ENCODE data around the gene ZBTB46.
A peak's percentile ranks its signal among the peaks of the same experiment; 100 is the strongest.

ZBTB46 gene

DNA sequence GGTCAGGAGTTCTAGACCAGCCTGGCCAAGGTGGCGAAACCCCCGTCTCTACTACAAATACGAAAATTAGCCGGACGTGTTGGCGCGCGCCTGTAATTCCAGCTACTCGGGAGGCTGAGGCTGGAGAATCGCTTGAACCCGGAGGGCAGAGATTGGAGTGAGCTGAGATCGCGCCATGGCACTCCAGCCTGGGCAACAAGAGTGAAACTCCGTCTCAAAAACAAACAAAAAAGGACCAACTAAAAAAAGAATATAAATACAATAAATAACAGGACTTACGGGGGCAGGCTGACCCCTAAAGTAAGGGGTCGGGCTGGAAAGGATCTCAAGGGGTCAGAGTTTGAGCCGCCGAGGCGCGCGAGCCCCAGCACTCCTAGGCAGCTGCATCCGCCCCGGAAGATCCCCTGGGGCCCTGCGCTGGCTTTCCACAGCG lies 33.5 kb upstream of the ZBTB46 start:
- Histone ChIP-seq H3K36me3 (ENCODE audit: insufficient read depth, low read length) (peaks cover 13% of the 10 kb centered on the region; the same call in 1 of the 2 replicates), H3K4me1 (ENCODE audit: control insufficient read depth, insufficient read depth, low read length, unreplicated experiment) (peaks cover 7% of the 10 kb centered on the region), H2AFZ (ENCODE audit: low read length, unreplicated experiment) (peak overlapping the region; percentile 69), H3K79me2 (ENCODE audit: control insufficient read depth, insufficient read depth, low read length, unreplicated experiment) (peaks cover 51% of the 10 kb centered on the region), H3K27ac (ENCODE audit: low read depth, low read length) (peak overlapping the region; percentile 63), H3K27me3 (ENCODE audit: insufficient read depth, low read length) (no peaks in the 10 kb centered on the region), H3K4me3 (ENCODE audit: low read depth, low read length) (peak overlapping the region; percentile 90)

DNA sequence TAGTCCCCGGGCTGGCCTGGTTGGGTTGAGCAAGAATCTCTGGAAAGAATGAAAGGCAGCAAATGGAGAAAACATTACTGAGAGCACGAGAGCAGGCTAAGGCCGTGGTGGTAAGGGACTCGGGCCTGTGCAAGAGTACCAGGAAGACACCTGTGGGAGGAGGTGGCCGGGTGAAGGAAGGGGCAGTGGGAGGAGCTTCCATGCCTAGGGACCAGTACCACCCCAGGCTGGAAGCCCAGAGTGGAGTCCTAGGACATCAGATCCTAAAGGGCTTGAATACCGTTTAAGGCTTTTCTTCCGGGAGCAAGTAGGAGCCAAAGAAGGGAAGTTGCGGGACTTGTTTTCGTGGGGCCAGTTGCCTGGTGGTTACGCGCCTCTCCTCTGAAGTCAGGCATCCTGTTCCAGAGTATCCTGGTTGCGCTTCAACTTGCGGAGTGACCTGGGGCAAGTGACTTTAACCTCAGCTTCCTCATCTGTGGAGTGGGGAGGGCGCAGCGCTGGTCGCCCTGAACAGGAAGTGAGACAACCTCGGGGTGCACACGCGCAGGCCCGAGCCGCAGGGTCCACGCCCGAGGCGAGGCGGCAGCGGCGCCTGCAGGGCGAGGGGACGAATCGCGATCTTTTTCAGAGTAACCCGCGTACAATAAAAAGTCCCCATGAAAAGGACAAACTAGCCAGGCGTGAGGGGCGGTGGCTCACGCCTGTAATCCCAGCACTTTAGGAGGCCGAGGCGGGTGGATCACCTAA lies 32.9 kb upstream of the ZBTB46 start:
- H3K4me3 ChIP-seq (ENCODE audit: low read depth, low read length), result peak overlapping the region; percentile 90
- peaks cover 7% of the 10 kb centered on the region; the same call in 1 of the 2 replicates for H3K36me3 ChIP-seq (ENCODE audit: insufficient read depth, low read length)
- peak overlapping the region; percentile 63 for H3K27ac ChIP-seq (ENCODE audit: low read depth, low read length)
- peaks cover 45% of the 10 kb centered on the region for H3K79me2 ChIP-seq (ENCODE audit: control insufficient read depth, insufficient read depth, low read length, unreplicated experiment)
- peaks cover 11% of the 10 kb centered on the region for H3K4me1 ChIP-seq (ENCODE audit: control insufficient read depth, insufficient read depth, low read length, unreplicated experiment)
- no peaks in the 10 kb centered on the region for H3K27me3 ChIP-seq (ENCODE audit: insufficient read depth, low read length)
- H2AFZ ChIP-seq (ENCODE audit: low read length, unreplicated experiment), result peak overlapping the region; percentile 10

DNA sequence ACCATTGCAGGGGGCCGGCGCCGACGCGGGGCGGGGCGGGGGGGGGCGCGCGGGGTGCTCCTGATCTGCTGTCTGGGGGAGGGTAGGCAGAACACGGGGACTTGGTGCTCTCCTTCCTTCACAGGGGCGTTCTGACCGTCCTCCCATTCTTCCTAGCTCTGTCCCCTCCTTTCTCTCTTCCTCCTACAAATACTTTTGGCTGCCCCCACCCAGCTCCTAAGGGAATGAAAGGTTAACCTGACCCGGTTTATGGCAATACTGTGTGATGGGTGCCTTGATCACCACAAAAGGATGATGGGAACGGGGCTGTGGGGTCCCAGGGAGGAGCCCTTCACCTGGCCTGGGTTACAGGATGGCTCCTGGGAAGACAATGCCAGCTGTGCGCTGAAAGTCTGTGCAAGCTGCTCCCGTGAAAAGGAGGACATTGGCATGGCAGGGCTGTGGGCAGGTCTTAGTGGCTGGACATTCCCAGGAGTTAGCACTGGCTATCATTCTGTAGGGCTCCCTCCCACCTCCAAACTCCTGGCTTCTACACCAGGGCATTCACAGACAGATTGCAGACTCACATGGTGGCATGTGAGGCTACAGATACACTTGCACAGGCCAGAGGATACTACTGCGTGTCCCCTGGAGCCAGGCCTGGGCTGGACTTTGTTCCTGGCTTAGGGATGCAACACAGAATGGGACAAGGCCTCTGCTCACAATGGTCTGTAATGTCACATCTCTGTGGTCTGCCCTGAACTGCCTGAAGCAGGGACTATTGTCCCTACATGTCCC lies 32.1 kb upstream of the ZBTB46 start:
- peaks cover 1% of the 10 kb centered on the region; the same call in 1 of the 2 replicates for H3K36me3 ChIP-seq (ENCODE audit: insufficient read depth, low read length)
- no peak overlapping the region for H2AFZ ChIP-seq (ENCODE audit: low read length, unreplicated experiment)
- H3K79me2 ChIP-seq (ENCODE audit: control insufficient read depth, insufficient read depth, low read length, unreplicated experiment), result peaks cover 38% of the 10 kb centered on the region
- no peaks in the 10 kb centered on the region for H3K27me3 ChIP-seq (ENCODE audit: insufficient read depth, low read length)
- peak overlapping the region; percentile 90 for H3K4me3 ChIP-seq (ENCODE audit: low read depth, low read length)
- H3K4me1 ChIP-seq (ENCODE audit: control insufficient read depth, insufficient read depth, low read length, unreplicated experiment), result peaks cover 19% of the 10 kb centered on the region
- peak overlapping the region; percentile 63; the same call in 1 of the 2 replicates for H3K27ac ChIP-seq (ENCODE audit: low read depth, low read length)

DNA sequence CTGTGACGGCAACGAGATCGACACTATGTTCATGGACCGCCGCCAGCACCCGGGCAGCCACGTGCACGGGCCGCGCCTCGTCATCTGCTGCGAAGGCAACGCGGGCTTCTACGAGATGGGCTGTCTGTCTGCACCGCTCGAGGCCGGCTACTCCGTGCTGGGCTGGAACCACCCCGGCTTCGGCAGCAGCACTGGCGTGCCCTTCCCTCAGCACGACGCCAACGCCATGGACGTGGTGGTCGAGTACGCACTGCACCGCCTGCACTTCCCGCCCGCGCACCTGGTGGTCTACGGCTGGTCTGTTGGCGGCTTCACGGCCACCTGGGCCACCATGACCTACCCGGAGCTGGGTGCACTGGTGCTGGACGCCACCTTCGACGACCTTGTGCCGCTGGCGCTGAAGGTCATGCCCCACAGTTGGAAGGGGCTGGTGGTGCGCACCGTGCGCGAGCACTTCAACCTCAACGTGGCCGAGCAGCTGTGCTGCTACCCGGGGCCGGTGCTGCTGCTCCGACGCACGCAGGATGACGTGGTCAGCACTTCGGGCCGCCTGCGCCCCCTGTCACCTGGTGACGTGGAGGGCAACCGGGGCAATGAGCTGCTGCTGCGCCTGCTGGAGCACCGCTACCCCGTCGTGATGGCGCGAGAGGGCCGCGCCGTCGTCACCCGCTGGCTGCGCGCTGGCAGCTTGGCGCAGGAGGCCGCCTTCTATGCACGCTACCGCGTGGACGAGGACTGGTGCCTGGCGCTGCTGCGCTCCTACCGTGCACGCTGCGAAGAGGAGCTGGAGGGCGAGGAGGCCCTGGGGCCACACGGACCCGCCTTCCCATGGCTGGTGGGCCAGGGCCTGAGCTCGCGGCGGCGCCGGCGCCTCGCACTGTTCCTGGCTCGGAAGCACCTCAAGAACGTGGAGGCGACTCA lies 31.2 kb upstream of the ZBTB46 start:
- H3K4me1 ChIP-seq (ENCODE audit: control insufficient read depth, insufficient read depth, low read length, unreplicated experiment), result peaks cover 26% of the 10 kb centered on the region
- H3K79me2 ChIP-seq (ENCODE audit: control insufficient read depth, insufficient read depth, low read length, unreplicated experiment), result peaks cover 28% of the 10 kb centered on the region
- no peaks in the 10 kb centered on the region for H3K27me3 ChIP-seq (ENCODE audit: insufficient read depth, low read length)
- no peaks in the 10 kb centered on the region for H3K36me3 ChIP-seq (ENCODE audit: insufficient read depth, low read length)
- no peak overlapping the region for H3K27ac ChIP-seq (ENCODE audit: low read depth, low read length)
- H2AFZ ChIP-seq (ENCODE audit: low read length, unreplicated experiment), result no peak overlapping the region
- no peak overlapping the region for H3K4me3 ChIP-seq (ENCODE audit: low read depth, low read length)

DNA sequence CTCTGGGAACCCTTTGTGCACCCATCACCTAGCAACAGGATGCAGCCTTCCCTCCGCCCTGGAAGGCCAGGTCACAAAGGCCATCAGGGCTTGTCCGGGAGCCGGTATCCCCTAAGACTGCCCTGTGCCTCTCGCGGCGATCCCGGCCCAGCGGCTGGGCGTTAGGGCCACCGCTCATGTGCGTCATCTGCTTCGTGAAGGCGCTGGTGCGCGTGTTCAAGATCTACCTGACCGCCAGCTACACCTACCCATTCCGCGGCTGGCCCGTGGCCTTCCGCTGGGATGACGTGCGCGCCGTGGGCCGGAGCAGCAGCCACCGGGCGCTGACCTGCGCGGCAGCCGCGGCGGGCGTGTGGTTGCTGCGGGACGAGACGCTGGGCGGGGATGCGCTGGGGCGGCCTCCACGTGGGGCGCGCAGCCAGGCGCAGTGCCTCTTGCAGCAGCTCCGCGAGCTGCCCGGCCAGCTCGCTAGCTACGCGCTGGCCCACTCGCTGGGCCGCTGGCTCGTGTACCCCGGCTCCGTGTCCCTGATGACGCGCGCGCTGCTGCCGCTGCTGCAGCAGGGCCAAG lies 30.4 kb upstream of the ZBTB46 start, which contains the start of gene ABHD16B:
Gene ABHD16B (plus strand): TSS at position 134 of the 570 bp plus-strand sequence. CDS start 43 bp downstream, at position 177.
- Histone ChIP-seq H3K27ac (ENCODE audit: low read depth, low read length) (no peak within 1 kb of the TSS), H3K36me3 (ENCODE audit: insufficient read depth, low read length) (no peaks in the 10 kb centered on the region), H3K4me1 (ENCODE audit: control insufficient read depth, insufficient read depth, low read length, unreplicated experiment) (peaks cover 26% of the 10 kb centered on the region), H3K79me2 (ENCODE audit: control insufficient read depth, insufficient read depth, low read length, unreplicated experiment) (peaks cover 20% of the 10 kb centered on the region), H3K27me3 (ENCODE audit: insufficient read depth, low read length) (no peaks in the 10 kb centered on the region), H2AFZ (ENCODE audit: low read length, unreplicated experiment) (no peak within 1 kb of the TSS), H3K4me3 (ENCODE audit: low read depth, low read length) (no peak within 1 kb of the TSS)

DNA sequence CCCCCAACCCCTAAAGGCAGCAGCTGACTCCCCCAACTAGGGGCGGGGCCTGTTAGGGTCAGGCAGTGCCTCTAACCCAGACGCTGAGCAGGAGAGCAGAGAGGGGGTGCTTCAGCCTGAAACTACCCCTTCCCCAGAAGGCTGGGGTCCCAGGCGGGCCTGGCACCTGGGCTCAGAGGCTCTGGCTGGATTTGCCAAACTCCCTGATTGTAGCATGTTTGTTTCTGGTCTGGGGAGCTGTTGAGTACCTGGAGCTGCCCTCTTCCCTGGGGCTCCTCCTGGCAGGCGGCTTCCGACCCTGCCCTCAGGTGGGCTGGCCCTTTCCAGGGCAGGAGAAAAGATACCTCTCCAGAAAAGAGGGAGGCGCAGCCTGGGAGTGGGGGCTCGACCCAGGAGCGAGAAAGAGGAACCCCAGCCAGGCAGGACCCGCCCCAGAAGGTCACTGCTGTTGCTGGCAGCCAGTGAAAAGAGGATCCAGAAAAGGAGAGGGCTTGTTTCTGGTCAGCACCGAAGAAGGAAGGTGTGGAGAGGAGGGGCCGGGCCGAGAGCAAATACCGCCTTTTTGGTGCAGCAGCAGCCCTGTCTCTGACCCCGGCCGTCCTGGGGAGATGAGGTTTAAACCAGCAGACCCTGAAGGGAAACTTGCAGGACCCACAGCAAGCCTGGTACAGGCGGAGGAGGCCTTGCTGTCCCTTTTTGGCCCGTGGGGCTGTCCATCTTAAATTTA lies 29.4 kb upstream of the ZBTB46 start:
- Histone ChIP-seq H2AFZ (ENCODE audit: low read length, unreplicated experiment) (no peak overlapping the region), H3K79me2 (ENCODE audit: control insufficient read depth, insufficient read depth, low read length, unreplicated experiment) (peaks cover 14% of the 10 kb centered on the region), H3K4me3 (ENCODE audit: low read depth, low read length) (no peak overlapping the region), H3K36me3 (ENCODE audit: insufficient read depth, low read length) (no peaks in the 10 kb centered on the region), H3K27ac (ENCODE audit: low read depth, low read length) (no peak overlapping the region), H3K4me1 (ENCODE audit: control insufficient read depth, insufficient read depth, low read length, unreplicated experiment) (peaks cover 26% of the 10 kb centered on the region), H3K27me3 (ENCODE audit: insufficient read depth, low read length) (peaks cover 8% of the 10 kb centered on the region; the same call in 1 of the 2 replicates)

DNA sequence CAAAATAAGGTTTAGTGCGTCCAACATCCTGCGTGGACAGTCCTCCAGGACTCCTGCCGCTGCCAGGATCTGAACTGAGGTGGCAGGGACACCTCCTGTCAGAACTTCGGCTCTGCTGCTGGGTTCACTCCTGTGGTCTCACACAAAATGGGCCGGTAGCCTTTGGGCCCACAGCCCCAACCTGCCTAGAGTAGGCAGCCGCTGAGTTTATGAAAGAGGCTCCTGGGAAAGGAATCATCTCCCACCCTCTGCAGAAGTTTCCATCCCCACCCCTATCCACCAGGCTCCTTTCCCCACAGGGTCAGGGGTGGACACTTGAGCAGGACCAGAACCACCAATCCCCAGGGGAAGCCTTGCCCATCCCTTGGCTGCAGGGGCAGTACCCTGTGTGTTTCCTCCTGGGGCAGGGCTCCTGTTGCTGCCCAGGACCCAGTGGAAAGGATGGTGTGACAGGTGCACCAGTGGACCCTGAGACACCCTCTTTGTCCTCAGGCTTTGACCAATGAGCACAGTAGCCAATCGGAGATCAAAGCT lies 28.2 kb upstream of the ZBTB46 start:
- Histone ChIP-seq H3K27me3 (ENCODE audit: insufficient read depth, low read length) (peaks cover 15% of the 10 kb centered on the region), H3K4me1 (ENCODE audit: control insufficient read depth, insufficient read depth, low read length, unreplicated experiment) (peaks cover 37% of the 10 kb centered on the region), H3K36me3 (ENCODE audit: insufficient read depth, low read length) (no peaks in the 10 kb centered on the region), H3K27ac (ENCODE audit: low read depth, low read length) (no peak overlapping the region), H3K79me2 (ENCODE audit: control insufficient read depth, insufficient read depth, low read length, unreplicated experiment) (peaks cover 11% of the 10 kb centered on the region), H2AFZ (ENCODE audit: low read length, unreplicated experiment) (no peak overlapping the region), H3K4me3 (ENCODE audit: low read depth, low read length) (no peak overlapping the region)

DNA sequence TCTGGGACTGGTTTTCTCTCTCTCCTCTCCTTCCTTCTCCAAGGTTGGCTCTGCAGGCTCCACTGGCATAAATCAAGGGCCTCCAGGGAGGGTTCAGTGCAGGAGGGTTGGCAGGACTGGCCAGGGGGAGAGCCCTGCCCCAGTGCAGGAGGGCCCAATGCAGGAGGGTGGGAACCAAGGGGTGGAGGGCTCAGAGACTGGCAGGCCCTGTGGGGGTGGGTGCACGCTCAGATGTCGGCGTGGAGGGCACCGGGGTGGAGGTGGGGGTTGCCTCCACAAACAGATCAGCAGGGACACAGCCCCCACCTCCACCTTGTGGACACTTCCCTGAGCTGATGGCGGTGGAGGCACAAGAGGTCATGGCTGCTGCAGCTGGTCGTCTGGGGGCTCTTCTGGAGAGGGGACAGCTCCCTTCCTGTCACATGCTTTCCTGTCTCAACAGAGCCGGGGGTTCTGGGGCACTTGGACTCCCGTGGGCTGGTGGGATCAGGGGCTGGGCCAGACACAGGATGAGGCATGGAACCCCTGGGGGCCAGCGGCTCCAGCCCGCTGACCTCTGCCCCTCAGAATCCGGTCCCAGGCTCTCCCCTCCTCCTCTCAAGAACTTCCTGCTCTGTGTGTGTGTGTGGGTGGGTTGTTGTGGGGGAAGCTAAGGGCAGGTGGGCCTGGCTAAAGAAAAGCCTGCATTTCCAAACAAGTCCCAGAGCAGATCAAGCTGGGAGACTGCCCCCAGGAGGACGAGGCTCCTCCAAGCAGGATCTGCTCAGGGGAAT lies 27.5 kb upstream of the ZBTB46 start:
- no peak overlapping the region for H3K27ac ChIP-seq (ENCODE audit: low read depth, low read length)
- no peak overlapping the region for H2AFZ ChIP-seq (ENCODE audit: low read length, unreplicated experiment)
- no peaks in the 10 kb centered on the region for H3K36me3 ChIP-seq (ENCODE audit: insufficient read depth, low read length)
- peaks cover 39% of the 10 kb centered on the region for H3K4me1 ChIP-seq (ENCODE audit: control insufficient read depth, insufficient read depth, low read length, unreplicated experiment)
- H3K79me2 ChIP-seq (ENCODE audit: control insufficient read depth, insufficient read depth, low read length, unreplicated experiment), result peaks cover 6% of the 10 kb centered on the region
- peaks cover 15% of the 10 kb centered on the region for H3K27me3 ChIP-seq (ENCODE audit: insufficient read depth, low read length)
- H3K4me3 ChIP-seq (ENCODE audit: low read depth, low read length), result no peak overlapping the region
